Endothelial cell of umbilical vein (primary cell): ENCODE measurements around the gene CDH1. TPM values are rescaled to one million over a fixed set of nuclear protein-coding genes. Genes with fewer than 3 reads are reported as not detected.

Experiments
- BruUV-seq: library from RNA; stranded (reverse); fragments of 400-500 nt; replicated peaks from 2 replicates; lab custom pipeline; 2021; lab: Mats Ljungman, UMichigan
- CTCF ChIA-PET: fragments of 300-600, 350-600 bp; sonication (Branson Sonifier 250); formaldehyde crosslinking; loops from one replicate; lab custom pipeline; 2021; ENCODE audit warnings: antibody characterized with exemption, inconsistent platforms; lab: Charles Lee
- POLR2A ChIA-PET: fragments of 300-600, 350-600 bp; sonication (Branson Sonifier 250); formaldehyde crosslinking; loops from one replicate; lab custom pipeline; 2021; ENCODE audit warnings: antibody characterized with exemption, inconsistent platforms; lab: Charles Lee
- DNase-seq: peaks from one replicate; pipeline ENCODE4 v3.0.0-alpha.2; 2011; ENCODE audit warnings: low read depth, low spot score
- FAIRE-seq: peaks from 2 replicates; lab custom pipeline; 2011; peaks lifted over from hg19 to GRCh38; lab: Jason Lieb, UNC
- H2AFZ ChIP-seq: 2 replicates; pipeline ENCODE4 v1.6.0; 2012; ENCODE audit warnings: low read depth, low read length, control low read depth, inconsistent platforms
- H3K27ac ChIP-seq: 2 replicates; pipeline ENCODE4 v1.5.1; 2011; ENCODE audit warnings: low read depth, mild to moderate bottlenecking, control low read depth, low read length, moderate library complexity; ENCODE audit not compliant: insufficient read depth
- H3K27me3 ChIP-seq, 2 experiments: 2 replicates each; pipeline versions ENCODE4 v1.6.0 to v1.6.1; 2011; ENCODE audit warnings: low read length in 2 of 2, mixed read lengths in 1 of 2; ENCODE audit not compliant: control insufficient read depth in 2 of 2, insufficient read depth in 2 of 2
- H3K36me3 ChIP-seq, 2 experiments: 2 replicates in 1 of 2; 3 replicates in 1 of 2; pipeline ENCODE4 v1.5.1; 2011; ENCODE audit warnings: low read length in 2 of 2, mild to moderate bottlenecking in 1 of 2, moderate library complexity in 1 of 2; ENCODE audit not compliant: control insufficient read depth in 2 of 2, insufficient read depth in 2 of 2; ENCODE audit errors: extremely low read depth in 1 of 2
- H3K4me1 ChIP-seq: 3 replicates; pipeline ENCODE4 v1.5.1; 2011; ENCODE audit warnings: mild to moderate bottlenecking, low read length; ENCODE audit not compliant: control insufficient read depth, insufficient read depth; ENCODE audit errors: extremely low read depth
- H3K4me2 ChIP-seq: 2 replicates; pipeline ENCODE4 v1.6.1; 2011; ENCODE audit warnings: low read length, control low read depth, mixed read lengths; ENCODE audit not compliant: insufficient read depth
- H3K4me3 ChIP-seq, 3 experiments: fragments of 200-600 bp in 1 of 3; sonication (generic), shearing (Covaris generic) in 1 of 3; replicated peaks in 1 of 3; 2 replicates each; pipeline ENCODE4 v1.5.1; 2011 to 2016; ENCODE audit warnings: control low read depth in 3 of 3, low read length in 3 of 3, mild to moderate bottlenecking in 2 of 3, inconsistent platforms in 1 of 3, low read depth in 1 of 3, moderate library complexity in 1 of 3; ENCODE audit not compliant: insufficient read depth in 1 of 3
- H3K79me2 ChIP-seq: 2 replicates; pipeline ENCODE4 v1.6.0; 2012; ENCODE audit warnings: low read length, inconsistent platforms; ENCODE audit not compliant: control insufficient read depth, insufficient read depth
- H3K9ac ChIP-seq: replicated peaks from 2 replicates; pipeline ENCODE3; 2011; ENCODE audit warnings: low read length, control low read depth; ENCODE audit not compliant: insufficient read depth; ENCODE audit errors: extremely low read depth
- H3K9me1 ChIP-seq: replicated peaks from 3 replicates; pipeline ENCODE4 v1.6.0; 2011; ENCODE audit warnings: mild to moderate bottlenecking, low read length; ENCODE audit not compliant: control insufficient read depth, insufficient read depth; ENCODE audit errors: extremely low read depth
- H3K9me3 ChIP-seq: replicated peaks from 2 replicates; pipeline ENCODE4 v1.5.1; 2012; ENCODE audit warnings: low read length, inconsistent platforms; ENCODE audit not compliant: control insufficient read depth, insufficient read depth
- H4K20me1 ChIP-seq: replicated peaks from 2 replicates; pipeline ENCODE3; 2011; ENCODE audit warnings: mild to moderate bottlenecking, low read length; ENCODE audit not compliant: control insufficient read depth, insufficient read depth; ENCODE audit errors: extremely low read depth
- CTCF ChIP-seq, 2 donors: IDR thresholded peaks; 1 replicate in 1 of 2; 2 replicates in 1 of 2; pipeline ENCODE4 v1.5.1; 2011; ENCODE audit warnings: low read length in 2 of 2, mild to moderate bottlenecking in 2 of 2, moderate library complexity in 2 of 2, control low read depth in 1 of 2, inconsistent platforms in 1 of 2, low read depth in 1 of 2; ENCODE audit not compliant: insufficient read depth in 1 of 2; ENCODE audit errors: extremely low read depth in 1 of 2
- GATA2 ChIP-seq: IDR thresholded peaks from 2 replicates; pipeline ENCODE4 v1.7.0; 2011; ENCODE audit warnings: low read depth, mild to moderate bottlenecking, moderate library complexity, mixed read lengths, low read length; ENCODE audit not compliant: insufficient read length, insufficient read depth
- JUN ChIP-seq: IDR thresholded peaks from 2 replicates; pipeline ENCODE4 v1.6.1; 2011; ENCODE audit warnings: borderline replicate concordance, low read depth; ENCODE audit not compliant: insufficient read length, insufficient read depth
- MAX ChIP-seq: IDR thresholded peaks from 2 replicates; pipeline ENCODE4 v1.6.1; 2011; ENCODE audit not compliant: insufficient read depth, insufficient read length
- MYC ChIP-seq: IDR thresholded peaks from one replicate; pipeline ENCODE4 v1.6.1; 2011; ENCODE audit warnings: mild to moderate bottlenecking, low read depth, low read length
- dilution Hi-C: fragments of 300-500 bp; cut with MboI; formaldehyde crosslinking; loops from one replicate; pipeline ENCODE4 v1.15.0; 2019; ENCODE audit warnings: low sequenced_read_pairs; ENCODE audit not compliant: extremely low pct_ligation_motif_present
- intact Hi-C: fragments of 100-400 bp; cut with micrococcal nuclease; formaldehyde crosslinking; loops from one replicate; pipeline ENCODE4 v1.10.0; 2022
- polyA plus RNA-seq, 4 experiments: library from polyadenylated mRNA; depleted of rRNA in 3 of 4; stranded (reverse) in 3 of 4; unstranded in 1 of 4; fragments of >200 nt; gene quantifications; 2 replicates each; pipeline versions ENCODE4 v1.2.1 to v1.2.3, GENCODE V29; 2011 to 2012; ENCODE audit warnings: missing spikeins in 1 of 4
- total RNA-seq: library from RNA; stranded (reverse); gene quantifications from 2 replicates; pipeline ENCODE4 v1.2.3, GENCODE V29; 2021

Gene CDH1
- total and polyA plus RNA-seq, 2 donors (not counting 3 experiments of a cell fraction or from before 2014, with no cell fraction given) = 0.28 to 0.69 TPM

GRCh38 chr16:68860978-68861892, 124.1 kb downstream of the CDH1 start:
- ChIA-PET POLR2A (no interaction called here), CTCF (interaction anchor here (1.5 kb wide), 1 partner anchor 14 kb away, joined by 7 read pairs; no protein-coding TSS in a partner anchor)
- no peaks in the 10 kb centered on the region for H3K27me3 ChIP-seq
- H3K27ac ChIP-seq = no peak overlapping the region
- dilution Hi-C loops (no loop called here), intact Hi-C loops (no loop called here)
- no peaks in the 10 kb centered on the region for H3K36me3 ChIP-seq
- H3K4me2 ChIP-seq = no peak overlapping the region
- H3K9me1 ChIP-seq = no peaks in the 10 kb centered on the region
- H3K9me3 ChIP-seq = no peaks in the 10 kb centered on the region
- no peak for FAIRE-seq
- H3K4me1 ChIP-seq = no peaks in the 10 kb centered on the region
- no peak for DNase-seq
- no peaks in the 10 kb centered on the region for H3K79me2 ChIP-seq
- BruUV-seq = no TSS peak
- H3K4me3 ChIP-seq = no peak overlapping the region
- no peak overlapping the region for H3K9ac ChIP-seq
- H2AFZ ChIP-seq = no peak overlapping the region
- no peak for TF ChIP-seq JUN
- TF ChIP-seq MYC = no peak
- TF ChIP-seq GATA2 = no peak
- TF ChIP-seq MAX = no peak
- no peak for TF ChIP-seq CTCF (IDR thresholded peaks at IDR 0.05; ENCODE audit: extremely low read depth in 1 of 2, insufficient read depth in 1 of 2, low read depth in 1 of 2, low read length in 2 of 2)
- H4K20me1 ChIP-seq = no peaks in the 10 kb centered on the region
